NOMO-1 treated with dmso at 0.1 percent for 144 hours (cell line): ENCODE measurements around the gene ABL1.
"Not testable (repeated sequence)": the region's sequence is repeated elsewhere in the genome, so short reads cannot be mapped to it uniquely, and the experiment has no call there.

Experiments used
- DNase-seq: peaks from one replicate; lab custom pipeline; 2025; ENCODE audit not compliant: unreplicated experiment; lab: John Stamatoyannopoulos, UW

The ABL1 gene

DNA sequence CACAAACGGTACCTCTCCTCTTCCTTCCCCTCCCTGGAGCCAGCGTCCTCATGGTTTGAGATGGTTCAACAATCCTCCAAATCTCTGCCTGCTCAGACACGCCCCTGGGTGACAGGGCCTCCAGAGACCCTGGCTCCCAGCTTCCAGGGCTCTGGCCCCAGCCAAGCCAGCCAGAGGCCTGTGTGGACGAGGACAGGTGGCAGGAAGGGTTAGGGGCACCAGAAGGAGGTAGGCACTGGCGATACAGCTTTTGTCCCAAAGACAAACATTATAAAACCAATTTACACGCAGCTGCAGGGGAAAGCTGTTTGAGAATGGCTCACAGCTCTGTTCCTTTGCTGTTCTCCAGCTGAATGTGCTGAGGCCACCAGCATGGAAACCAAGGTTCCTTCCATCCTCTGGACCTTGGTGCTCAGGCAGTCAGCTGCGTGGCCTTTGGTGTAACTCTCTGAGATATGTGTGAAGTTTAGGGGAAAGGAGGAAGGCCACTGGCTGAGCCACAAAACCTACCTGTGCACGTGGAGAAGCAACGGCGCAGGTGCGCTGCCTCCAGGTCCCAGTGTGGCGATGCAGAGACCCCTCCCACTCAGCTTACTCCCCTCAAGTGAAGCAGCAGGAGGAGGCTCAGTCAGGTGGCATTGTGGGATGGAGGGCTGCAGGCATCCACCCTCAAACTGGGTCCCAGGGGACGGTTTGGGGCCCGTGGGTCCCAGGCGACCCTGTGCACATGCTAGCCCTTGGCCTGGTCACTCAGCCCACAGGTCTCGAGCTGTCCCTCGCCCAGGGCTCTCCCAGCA lies 65.8 kb downstream of the ABL1 start:
- no peak for DNase-seq

DNA sequence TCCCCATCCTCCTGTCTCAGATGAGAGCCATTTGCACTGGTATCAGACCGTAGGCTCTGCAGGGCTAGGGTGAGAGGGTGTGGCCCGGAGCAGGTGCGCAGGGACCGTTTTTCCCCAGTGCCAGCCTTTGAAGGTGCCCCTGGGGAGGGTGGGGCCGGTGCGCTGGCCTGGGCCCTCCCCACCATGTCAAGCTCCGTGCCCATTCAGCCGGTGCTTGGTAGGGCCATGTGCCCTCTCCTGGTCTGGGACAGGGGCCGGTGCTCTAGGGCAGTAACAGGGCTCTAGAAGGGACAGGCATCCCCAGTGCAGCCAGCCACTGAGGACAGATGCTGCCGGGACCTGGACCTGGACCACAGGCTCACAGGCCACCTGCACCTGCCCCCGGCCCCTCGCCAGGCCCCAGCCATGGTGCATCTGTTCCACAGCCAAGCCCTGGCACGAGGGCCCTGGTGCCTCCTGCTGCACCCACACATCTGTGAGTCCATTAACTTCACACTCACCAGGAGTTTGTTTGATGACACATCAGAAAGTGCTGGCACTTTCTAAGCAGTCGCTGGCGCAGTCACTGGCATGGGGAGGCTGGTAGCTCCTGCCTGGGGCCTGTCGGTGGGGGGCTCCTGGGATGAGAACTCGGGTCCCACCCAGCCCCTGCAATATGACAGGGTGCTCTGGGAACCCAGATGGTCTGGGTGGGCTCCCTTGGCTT lies 66.6 kb downstream of the ABL1 start:
- DNase-seq = no peak

DNA sequence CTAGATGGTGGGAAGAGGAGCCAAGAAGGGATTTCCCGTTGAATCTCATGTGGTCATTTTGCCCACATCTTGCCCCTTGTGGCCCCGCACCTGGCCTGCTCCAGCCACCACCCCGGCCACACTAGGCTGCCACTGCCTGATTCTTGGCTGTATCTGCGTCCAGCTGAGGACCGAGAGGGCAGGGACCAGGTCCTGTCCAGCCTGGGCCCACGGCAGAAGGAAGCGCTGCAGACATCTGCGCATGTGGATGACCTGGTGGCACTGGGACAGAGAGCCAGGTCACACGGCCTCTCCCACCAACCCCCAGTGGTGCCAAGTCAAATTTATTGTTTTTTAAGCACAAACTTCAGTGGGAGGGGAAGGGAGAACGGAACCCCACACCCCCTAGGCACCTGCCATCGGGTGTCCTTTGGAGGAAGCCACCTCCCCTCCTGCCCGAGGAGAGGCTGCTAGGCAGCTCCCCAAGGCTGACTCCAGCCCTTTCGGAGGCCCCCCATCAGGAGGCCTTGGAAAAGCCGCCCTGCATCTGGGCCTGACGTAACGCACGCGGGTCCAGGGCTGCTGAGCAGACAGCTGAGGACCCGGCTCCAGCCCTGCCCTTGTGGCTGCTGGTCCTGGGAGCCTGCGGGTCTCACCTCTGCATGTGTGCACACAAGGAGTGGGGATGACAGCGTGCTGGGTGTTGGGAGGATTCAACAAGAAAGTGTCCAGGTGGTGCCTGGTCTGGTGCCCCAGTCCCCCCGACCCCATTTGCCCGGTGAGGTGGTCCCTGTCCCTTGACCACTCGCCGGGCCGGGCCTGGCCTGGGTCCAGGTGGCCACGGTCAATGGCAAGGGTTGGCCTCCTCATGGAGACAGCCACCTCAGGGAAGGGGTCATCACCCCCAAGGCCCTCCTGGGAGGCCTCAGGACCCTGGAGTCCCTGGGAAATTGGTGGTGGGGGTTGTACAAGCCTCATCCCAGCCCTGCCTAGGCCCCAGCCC lies 67.4 kb downstream of the ABL1 start:
- no peak for DNase-seq

DNA sequence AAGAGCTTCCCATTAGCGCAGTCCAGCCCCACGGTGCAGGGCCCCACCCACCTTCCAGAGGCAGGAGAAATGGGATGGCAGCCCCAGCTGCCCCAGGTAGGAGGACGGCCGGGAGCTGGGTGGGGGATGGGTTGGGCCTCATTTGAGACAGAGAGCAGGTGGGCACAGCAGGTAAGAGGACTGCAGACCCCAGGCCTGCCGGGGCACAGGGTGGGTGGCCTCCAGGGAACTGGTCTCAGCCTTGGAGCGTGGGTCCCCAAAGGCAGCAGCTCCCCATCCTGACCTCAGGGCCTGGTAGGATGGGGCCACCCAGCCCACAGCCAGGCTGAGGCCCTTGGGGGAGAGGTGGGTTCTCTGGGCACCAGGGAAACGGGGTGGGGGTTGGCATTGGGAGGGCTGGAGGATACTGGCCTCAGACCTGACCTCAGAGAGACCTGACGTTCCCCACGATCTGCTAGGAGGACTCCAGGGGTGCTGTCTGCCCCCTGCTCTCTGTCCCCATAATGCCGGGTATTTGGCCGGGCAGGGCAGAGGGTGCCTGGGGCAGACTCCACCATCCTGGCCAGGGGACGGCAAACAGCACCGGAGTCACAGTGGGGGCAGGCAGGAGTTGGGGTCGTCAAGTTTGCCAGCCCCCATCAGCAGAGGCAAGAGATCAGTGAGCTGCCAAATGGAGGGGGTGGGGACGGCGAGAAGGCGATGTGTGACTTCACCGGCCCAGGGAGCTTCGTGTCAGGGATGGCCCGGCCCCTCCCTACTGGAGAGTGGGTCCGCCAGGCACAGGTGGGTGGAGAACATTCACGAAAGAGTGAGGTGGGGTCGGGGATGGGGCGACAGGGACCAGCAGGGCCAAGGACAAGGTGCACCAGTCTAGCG lies 68.4 kb downstream of the ABL1 start:
- no peak for DNase-seq

DNA sequence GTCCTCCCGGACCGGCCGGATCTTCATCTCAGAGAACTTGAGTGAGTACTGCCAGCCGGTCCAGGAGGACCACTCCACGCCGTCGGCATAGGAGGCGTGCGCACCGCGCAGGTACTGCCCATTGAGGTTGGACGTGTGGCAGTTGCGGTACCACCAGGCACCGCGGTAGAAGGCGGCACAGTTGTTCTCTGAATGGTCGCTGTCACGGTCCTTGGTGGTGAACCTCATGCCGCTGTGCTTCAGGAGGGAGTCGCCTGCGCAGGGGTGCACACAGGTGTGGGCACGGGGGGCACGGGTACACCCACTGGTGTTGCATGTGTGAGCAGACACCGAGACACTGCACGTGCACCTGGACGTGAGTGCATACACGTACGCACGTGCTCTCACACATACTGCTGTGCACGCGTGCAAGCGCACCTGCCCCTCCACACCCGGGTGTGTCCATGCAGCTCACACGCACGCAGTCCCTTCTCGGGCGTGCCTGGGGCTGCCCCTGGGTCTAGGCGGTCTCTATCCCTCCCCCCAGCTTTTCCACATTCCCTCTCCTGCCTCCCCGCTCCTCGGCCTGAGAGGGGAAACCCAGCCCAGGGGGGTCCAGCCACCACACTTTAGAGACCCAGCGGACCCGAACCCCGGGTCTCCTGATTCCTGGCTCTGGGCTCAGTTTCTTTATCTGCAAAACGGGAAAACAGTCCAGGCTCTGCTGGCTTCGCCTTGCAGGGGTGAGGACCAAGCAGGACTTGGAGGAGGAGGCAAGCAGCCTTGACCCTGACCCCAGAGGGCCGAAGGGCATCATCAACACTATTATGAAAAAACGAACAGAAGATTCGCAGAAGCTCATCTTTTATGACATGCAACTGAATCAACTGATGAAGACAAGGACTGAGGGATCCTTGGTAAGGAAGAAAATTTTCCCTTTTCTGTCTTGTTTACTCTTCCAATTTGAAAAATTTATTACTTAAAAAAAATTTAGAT lies 69.3 kb downstream of the ABL1 start:
- no peak for DNase-seq

DNA sequence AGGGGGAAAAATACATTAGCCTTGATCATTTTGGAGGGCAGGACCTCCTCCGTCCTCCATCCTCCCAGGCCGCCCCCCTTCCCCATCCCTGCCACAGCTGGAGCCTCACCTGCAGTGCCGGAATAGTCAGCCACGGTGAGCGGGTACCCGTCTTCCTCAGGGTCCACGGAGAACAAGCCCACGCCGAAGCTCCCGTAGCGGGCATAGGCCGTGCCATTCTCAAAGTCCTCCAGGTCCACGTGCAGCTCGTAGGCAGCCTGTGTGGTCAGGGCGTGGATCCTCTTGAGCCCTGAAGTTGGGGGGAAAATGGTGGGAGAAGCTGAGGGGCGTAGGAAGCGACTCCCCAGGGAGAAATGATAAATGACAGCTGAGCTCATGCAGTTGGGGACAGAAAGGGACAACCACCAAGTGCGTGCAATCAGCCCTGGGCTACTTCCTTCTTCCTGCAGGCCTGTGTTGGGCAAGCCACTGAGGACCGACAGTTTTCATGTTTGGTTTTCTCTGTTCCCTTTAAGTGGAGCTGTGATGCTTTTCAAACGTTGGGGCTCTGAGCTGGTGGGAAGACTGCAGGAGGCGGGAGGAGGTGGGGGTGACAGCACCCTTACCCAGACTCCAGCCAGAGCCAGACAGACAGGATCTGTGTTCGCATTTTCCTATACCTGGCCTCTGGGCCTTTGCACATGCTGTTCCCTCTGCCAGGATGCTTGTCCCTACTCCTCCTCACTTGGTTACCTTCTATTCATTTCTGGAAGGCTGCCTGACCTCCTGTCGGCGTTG lies 70.3 kb downstream of the ABL1 start:
- DNase-seq = no peak

DNA sequence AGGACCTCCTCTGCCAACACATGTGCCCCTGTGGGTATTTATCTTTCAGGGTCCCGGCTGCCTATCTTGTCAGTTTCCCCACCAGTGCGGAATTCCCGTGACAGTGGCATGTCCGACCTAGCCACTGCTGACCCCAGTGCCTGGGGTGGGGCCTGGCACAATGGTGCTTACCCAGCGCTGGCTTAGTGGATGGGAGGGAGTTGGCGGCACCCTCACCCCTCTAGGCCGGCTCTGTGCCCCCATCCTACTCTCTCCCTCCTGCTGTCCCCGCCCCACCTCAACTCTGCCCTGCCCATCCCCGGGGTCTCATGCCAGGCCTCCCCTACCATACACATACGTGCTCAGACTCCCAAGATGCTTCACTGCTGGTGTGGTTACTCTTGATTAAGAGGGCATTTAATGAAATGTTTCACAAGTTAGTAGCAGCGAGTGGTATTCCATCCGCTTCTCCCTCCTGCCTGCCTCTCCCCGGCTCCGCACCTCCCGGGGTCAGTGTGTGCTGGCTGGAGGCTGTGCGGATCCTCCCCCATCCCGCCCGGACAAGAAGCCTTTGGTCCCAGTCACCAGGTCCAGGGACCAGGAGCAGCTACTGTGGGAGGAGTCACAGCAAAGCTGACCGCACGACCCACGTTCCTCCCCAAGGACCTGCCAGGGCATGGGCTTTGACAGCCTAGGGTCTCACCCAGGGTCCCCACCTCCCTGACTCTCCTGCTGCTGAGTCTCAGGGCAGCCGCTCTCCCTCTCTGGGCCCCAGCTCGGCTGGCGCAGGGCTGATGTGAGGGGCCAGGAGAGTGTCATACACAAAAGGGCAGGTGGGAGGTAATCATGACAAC lies 71.1 kb downstream of the ABL1 start:
- DNase-seq = no peak

DNA sequence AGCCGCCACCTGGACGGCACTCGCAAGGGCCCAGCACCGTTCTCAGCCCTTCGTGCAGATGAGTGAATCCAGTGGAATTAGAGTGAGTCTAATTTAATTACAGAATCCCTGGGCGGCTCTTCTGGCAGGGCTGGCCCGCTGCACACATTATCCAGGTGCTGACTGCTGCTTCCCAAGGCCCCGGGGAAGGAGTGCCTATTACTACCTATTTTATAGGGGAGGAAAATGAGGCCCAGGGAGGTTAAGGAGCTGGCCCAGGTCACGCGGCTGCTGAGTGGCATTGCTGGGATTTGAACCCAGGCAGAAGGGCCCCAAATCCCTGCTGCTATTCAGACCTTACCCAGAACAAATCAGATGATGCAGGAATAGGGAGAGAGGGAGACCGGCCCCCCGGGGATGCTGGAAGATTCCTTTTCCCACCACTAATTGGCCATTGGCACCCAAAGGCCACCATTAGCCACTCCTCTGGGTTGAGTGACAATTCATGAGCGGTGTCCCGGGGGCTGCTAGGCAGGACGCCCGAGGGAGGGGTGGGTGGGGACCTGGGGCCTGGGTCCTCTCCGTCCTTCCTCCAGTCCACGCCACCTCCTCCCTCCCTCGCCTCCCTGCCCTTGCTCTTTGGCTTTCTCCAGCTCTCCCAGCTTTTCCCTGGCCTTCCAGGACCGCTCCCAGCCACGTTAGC lies 71.8 kb downstream of the ABL1 start:
- DNase-seq = no peak

DNA sequence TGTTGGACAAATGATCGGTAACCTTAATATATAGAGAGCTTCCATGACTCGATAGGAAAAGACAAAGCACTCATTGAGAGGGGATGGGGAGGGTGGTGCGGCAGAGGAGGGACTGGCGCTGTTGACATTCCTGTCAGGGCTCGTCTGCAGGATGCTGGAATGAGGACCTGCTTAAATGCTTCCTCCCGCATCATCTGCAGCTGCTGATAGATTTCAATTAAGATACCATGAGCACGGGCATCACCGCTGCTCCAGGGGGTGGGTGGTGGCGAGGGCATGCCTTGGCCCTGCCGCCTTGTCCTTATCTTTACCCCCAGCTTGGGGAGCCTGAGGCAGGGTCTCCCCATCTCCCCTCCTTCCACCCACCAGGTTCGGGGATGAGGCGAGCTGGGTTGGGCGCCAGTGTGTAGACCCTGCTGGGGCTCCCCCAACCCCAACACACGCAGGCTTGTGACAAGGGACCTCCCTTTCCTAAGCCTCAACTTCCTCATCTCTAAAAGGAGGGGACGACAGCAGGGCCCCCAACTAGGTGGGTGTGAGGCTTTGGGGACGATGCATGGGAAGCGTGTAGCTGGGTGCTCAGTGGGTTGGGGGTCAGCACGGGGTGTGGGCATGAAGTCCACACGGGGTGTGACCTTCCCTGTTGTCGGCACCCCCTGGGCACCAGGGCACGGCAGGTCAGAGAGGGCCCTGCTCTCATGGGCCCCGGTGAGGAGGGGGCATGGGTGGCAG lies 73.3 kb downstream of the ABL1 start:
- no peak for DNase-seq

DNA sequence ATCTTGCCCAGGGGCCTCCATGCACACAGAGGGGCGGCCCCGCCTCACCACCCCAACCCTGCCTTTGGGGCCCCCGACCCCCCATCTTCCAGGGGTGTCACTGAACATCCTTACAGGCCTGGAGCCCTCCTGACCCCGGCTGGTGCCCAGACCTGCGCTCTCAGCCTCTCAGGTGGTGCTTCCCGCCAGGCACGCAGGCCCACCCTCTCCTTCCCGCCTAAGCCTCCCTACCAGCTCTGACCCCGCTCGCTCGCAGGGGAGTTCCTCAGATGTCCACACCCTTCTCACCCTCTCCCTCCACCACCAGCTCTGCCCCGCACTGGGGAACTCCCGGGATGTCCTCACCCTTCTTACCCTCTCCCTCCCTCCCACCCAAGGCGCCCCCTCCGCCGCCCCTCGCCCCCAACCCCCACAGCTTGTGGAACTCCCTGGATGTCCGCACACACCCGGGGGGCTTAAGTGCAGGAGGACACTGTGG lies 73.9 kb downstream of the ABL1 start:
- DNase-seq = no peak

DNA sequence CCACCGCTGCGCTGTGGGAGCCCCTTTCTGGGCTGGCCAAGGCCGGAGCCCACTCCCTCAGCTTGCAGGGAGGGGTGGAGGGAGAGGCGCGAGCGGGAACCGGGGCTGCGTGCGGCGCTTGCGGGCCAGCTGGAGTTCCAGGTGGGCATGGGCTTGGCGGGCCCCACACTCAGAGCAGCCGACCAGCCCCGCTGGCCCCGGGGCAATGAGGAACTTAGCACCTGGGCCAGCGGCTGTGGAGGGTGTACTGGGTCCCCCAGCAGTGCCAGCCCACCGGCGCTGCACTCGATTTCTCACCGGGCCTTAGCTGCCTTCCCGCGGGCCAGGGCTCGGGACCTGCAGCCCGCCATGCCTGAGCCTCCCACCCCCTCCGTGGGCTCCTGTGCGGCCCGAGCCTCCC lies 75.0 kb downstream of the ABL1 start:
- not testable (repeated sequence) for DNase-seq

DNA sequence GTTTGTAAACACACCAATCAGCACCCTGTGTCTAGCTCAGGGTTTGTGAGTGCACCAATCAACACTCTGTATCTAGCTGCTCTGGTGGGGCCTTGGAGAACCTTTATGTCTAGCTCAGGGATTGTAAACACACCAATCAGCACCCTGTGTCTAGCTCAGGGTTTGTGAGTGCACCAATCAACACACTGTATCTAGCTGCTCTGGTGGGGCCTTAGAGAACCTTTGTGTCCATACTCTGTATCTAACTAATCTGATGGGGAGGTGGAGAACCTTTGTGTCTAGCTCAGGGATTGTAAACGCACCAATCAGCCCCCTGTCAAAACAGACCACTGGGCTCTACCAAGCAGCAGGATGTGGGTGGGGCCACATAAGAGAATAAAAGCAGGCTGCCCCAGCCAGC lies 75.6 kb downstream of the ABL1 start:
- DNase-seq = not testable (repeated sequence)

DNA sequence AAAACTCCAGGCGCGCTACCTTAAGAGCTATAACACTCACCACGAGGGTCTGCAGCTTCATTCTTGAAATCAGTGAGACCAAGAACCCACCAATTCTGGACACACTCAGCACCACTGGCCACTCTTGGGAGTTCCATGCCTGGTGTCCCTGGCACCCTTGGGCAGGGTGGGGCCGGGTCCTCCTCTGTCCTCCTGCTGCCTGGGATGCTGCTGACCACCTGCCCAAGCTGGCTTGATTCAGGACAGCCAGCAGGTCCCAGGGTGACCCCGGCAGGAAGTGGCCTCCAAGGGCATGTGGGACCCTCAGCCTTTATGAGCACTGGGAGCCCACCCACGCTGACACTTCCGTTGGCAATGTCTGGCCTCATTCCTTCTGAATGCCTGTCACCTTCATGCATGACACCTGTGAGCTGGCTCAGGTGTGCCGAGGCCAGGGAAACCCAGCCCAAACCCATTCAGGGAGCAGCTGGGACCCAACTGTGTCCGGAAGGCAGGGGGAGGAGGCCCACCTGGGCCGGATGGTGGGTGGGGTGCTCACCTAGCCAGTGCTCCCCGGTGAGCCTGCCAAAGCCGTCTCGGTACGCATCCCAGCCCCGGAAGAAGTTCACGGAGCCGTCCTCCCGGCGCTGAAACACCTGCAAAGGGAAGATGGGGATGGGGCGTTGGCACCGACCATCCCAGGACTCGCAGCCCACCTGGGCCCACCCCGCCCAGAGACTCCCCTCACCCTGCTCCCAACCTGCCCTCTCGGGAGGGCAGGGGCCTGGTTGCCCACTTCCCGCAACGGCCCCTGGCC lies 76.4 kb downstream of the ABL1 start:
- no peak for DNase-seq

DNA sequence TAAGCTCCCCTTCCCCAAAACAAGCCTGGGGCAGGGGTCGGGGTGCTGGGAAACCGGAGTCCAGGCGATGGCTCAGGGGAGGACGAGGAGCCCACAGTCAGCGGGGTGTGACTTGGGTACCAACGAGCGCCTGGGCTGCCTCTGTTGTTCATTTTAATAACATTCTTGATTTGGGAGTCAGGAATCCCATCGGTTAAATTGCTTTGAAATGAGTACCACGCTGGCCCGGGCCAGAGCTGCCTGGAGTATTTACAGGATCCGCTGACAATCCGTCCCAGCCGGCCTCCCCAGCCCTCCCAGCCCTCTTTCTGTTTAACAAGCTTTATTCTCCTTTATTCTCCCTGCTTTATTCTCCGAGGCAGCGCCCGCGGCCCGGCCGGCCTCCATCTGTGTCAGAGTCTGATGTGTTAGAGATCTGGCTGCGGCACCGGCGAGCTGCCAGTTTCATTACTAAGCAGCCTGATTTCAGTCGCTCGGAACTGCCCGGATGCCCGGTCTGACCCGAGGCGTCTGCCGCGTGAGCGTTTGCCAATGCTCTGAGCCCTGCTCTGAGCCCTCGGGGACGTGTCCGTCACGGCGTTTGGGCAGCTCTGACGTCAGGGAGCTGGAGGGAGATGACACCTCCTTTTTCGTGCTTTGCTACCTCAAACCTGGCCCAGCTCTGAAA lies 78.0 kb downstream of the ABL1 start:
- DNase-seq = no peak
